T follicular helper cell (primary cell): ENCODE results near the gene COMT.
A peak's percentile ranks its signal among the peaks of the same experiment; 100 is the strongest.

Source experiments
- DNase-seq: peaks from one replicate; pipeline ENCODE4 v3.0.0-alpha.2; 2020; ENCODE audit warnings: low read depth

COMT gene

DNA sequence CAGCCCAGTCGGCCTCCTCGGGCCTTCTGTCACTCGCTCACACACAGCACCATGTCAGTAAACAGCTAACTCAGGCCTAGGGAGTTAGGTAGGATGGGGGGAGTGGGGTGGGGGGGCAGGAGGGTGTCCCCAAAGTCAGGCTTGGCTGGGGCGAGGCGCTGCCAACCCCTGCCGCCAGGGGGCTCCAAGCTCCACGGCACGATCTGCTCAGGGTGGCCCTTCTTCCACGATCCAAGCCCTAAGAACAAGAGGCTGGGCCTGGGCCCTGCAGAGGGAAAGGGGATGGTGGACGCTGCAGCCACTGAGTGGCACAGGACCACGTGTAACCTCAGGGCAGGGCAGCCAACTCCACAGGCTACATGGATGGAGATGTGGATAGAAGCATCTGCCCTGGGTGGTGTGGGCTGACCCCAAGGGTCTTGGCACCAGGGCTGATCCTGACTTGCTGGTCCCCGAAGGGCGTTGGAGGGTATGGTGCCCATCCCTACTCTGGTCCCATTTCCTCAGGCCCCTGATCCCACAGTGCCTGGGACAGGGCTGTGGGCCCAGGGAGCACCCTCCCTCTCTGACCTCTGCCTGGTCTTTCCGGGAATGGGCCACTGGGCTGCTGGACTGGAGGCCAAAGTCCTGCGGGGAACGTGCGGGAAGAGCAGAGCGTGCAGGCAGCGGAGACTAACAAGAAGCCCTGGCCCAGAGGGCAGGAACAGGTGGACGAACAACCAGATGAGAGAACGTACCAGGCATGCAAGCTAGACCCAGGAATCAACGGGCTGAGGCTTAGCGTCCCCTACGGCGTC is 29.1 kb downstream of the COMT start:
- DNase-seq: peak; percentile 63

- no peak for DNase-seq
Measured at GRCh38 chr22:19971276-19972124, 29.9 kb downstream of the COMT start.

GRCh38 chr22:19972251-19972650 is 30.7 kb downstream of the COMT start:
- DNase-seq: no peak

GRCh38 chr22:19972652-19973550 is 31.3 kb downstream of the COMT start:
- no peak for DNase-seq

DNA sequence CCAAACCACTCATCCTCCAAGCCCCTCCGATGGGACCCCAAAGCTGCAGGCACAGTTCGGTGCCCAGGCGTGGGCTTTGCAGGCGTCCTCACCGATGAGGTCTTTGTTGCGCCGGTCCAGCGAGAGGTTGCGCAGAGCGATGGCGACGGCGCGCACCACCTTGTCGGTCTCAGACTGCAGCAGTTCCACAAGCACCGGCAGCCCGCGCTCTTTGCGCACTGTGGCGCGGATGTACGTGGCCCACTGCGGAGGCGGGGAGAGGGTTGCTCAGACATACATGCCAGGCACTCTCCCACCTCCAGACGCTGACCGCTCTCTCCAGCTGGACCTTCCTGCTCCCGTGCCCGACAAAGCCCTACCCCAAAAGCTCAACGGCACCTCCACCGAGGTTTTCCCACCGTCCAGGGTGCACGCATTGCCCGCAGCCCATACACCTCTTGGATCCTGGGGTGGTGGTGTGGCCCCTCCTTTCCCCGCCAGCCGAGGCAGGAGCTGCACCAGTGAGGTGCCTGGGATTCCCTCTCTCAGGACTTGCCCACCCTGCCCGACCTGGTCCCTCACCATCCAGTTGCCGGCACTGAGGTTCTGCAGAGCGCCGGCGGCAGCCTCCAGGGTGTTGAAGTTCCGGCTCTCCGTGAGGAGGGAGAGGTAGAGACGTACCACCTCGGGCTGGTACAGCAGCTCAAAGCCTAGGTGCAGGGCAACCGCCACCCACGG is 32.1 kb downstream of the COMT start:
- no peak for DNase-seq

DNA sequence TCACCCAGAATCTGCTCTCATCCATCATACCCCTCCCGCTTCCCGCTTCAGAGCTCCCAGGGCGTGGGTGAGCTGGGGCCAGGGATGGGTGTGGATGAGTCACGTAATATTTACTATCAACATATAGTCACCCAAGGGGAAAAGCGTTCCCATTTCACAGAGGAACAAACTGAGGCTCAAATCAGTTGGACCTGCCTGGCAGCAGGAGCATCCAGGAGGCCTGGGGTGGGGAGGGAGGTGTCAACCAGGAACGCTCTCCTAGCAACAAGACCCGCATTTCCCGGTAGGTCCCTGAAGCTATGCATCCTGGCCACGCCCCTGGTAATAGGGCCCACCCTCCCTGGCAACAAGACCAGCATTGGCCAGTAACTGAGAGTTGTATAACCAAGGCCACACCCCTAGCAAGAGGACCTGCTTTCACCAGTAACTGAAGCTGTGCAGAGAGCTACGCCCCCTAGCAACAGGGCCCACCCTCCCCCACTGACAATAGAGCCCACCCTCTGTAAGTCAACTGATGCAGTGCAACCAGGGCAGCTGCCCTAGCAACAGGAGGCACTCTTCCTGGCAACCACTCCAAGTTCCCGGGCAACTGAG is 32.8 kb downstream of the COMT start:
- no peak for DNase-seq

DNA sequence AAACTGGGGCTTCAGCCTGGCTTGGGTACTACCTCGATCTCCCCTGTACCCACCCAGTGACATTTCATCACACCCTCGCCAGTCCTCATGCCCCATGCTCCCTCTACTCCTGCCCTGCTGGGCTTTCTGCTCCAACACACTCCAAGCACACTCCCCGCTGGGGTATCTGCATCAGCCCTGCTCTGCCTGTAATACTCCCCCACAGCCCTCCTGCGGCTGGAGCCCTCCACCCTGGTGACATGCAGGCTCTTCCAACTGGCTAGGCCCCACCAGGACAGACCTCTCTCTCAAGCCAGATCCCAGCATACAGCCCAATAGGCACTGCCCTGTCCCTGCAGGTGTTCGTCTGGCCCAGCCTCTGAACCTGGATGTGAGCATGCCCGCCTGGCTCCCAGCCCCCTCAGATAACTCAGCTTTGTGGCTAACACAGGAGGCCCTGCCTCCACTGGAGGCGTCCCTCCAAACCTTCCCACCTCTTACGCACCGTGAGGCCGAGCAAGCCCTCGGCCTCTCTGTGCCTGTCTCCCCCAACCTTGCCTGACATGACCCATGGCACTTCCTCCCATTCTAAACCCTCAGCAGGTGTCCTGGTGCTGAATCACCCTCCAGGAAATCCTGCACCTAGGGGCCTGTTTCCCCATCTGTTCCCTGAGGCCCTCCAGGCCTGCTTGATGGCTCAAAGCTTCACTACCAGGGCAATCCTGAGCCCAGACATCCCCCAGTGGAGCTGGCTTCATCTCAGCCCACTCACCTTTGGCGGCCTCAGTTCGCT is 33.5 kb downstream of the COMT start:
- no peak for DNase-seq

DNA sequence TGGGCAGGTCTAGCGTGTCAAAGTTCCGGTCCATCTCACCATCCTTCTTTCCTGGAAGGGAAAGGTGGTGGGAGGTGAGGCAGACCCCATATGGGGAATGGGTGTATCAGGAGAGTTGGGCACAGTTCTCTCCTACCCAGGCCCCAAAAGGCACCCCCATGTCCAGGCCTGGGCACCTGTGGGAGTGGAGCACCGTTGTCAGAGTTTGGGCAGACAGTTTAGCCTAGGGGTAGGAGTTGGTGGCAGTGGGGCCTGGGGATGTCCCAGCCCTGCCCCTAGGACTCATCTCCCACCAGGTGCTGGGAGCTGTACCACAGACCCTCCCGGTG is 34.1 kb downstream of the COMT start:
- DNase-seq: no peak

DNA sequence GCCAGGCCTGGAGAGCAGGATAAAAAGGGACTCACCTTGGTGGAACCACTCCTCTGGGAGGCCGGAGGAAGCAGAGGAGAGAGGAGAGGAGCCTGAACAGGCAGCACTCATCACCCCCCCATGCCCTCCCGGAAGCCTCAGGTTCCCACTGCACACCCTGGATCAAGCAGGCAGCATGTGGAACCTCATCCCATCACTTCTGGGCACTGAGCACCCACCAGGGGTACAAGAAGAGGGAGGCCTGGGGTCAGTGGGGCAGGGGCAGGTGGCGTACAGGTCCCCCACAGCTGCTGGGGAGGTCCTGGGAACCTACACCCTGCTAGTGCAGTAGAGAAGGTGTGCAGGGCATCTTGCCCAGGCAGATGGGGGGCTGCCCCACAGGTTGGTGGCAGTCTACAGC is 35.1 kb downstream of the COMT start:
- DNase-seq: no peak

GRCh38 chr22:19977296-19978243 is 36.0 kb downstream of the COMT start:
- no peak for DNase-seq

- DNase-seq: no peak
Measured at GRCh38 chr22:19978748-19979147, 37.2 kb downstream of the COMT start.

- DNase-seq: no peak
Measured at GRCh38 chr22:19979712-19980493, 38.3 kb downstream of the COMT start.

GRCh38 chr22:19980766-19981165 is 39.2 kb downstream of the COMT start:
- no peak for DNase-seq

GRCh38 chr22:19981171-19981960 is 39.8 kb downstream of the COMT start:
- DNase-seq: no peak

- no peak for DNase-seq
Measured at GRCh38 chr22:19981961-19982920, 40.7 kb downstream of the COMT start.

- DNase-seq: no peak
Measured at GRCh38 chr22:19982991-19983578, 41.5 kb downstream of the COMT start.
